ENCODE measurements around the gene EGR4. TPM values are rescaled to one million over a fixed set of nuclear protein-coding genes. Genes with fewer than 3 reads are reported as not detected.

Gene EGR4
- total and polyA plus RNA-seq, 2 donors (not counting 1 experiment from before 2014, with no cell fraction given): 0.30 to 2.7 TPM

- H3K27ac Mint-ChIP-seq: peak overlapping the region; percentile 90
These were observed 10.3 kb downstream of the EGR4 start for GRCh38 chr2:73282924-73283544.

GRCh38 chr2:73281244-73281643 lies 12.1 kb downstream of the EGR4 start:
- Histone ChIP-seq H3K4me1 (ENCODE audit: control insufficient read depth in 2 of 2, insufficient read depth in 2 of 2, low read length in 2 of 2) (peaks cover 21 to 31% of the 10 kb centered on the region in 2 donors), H3K4me2 (replicated peaks; ENCODE audit: low read depth, low read length, poor library complexity, severe bottlenecking) (no peak overlapping the region), H2AFZ (ENCODE audit: insufficient read depth, low read depth, low read length, poor library complexity, severe bottlenecking) (no peak overlapping the region), H3K27me3 (replicated peaks in 1 of 4; ENCODE audit: control extremely low read depth in 1 of 4, control insufficient read depth in 3 of 4, insufficient read depth in 4 of 4, low read length in 3 of 4) (no peaks in the 10 kb centered on the region), H3K9me3 (ENCODE audit: control extremely low read depth in 1 of 3, control insufficient read depth in 2 of 3, insufficient read depth in 1 of 3, low read length in 2 of 3) (no peaks in the 10 kb centered on the region), H3K79me2 (ENCODE audit: control insufficient read depth, insufficient read depth, low read length) (peaks cover 22% of the 10 kb centered on the region), H3K4me3 (ENCODE audit: control extremely low read depth in 1 of 5, extremely low read depth in 1 of 5, insufficient read depth in 1 of 5, low read depth in 2 of 5, low read length in 4 of 5) (no peak overlapping the region), H3K9ac (ENCODE audit: low read length) (no peak overlapping the region), H3K27ac (ENCODE audit: low read length in 2 of 2) (no peak overlapping the region), H3K36me3 (replicated peaks in 1 of 2; ENCODE audit: control extremely low read depth in 1 of 2, control insufficient read depth in 1 of 2, extremely low read depth in 1 of 2, insufficient read depth in 2 of 2, low read length in 1 of 2) (peaks cover 5 to 10% of the 10 kb centered on the region in 2 experiments), H4K20me1 (ENCODE audit: control insufficient read depth, insufficient read depth, low read length, poor library complexity, severe bottlenecking) (no peaks in the 10 kb centered on the region)
- H3K27me3 Mint-ChIP-seq: no peaks in the 10 kb centered on the region
- ChIA-PET CTCF (no interaction called here), POLR2A (no interaction called here)
- H3K4me3 Mint-ChIP-seq: no peak overlapping the region
- H3K4me1 Mint-ChIP-seq: peaks cover 25% of the 10 kb centered on the region
- TF ChIP-seq EZH2 (IDR thresholded peaks at IDR 0.05; ENCODE audit: borderline replicate concordance, insufficient read depth, low read depth, low read length, poor library complexity, severe bottlenecking) (no peak), CTCF (IDR thresholded peaks at IDR 0.05) (no peak)
- no peak overlapping the region for H3K27ac Mint-ChIP-seq
- ATAC-seq (ENCODE audit: low read depth) (no peak), DNase-seq (no peak)
- H3K9me3 Mint-ChIP-seq (ENCODE audit: insufficient read depth): no peaks in the 10 kb centered on the region
- intact Hi-C loops (cut with micrococcal nuclease): no loop called here

More at GRCh38 chr2:73282924-73283544, 10.3 kb downstream of the EGR4 start:
- H3K27ac ChIP-seq (ENCODE audit: low read length in 2 of 2): no peak overlapping the region
- H3K9me3 Mint-ChIP-seq (ENCODE audit: insufficient read depth): no peaks in the 10 kb centered on the region
- ChIA-PET CTCF (no interaction called here), POLR2A (no interaction called here)
- H3K79me2 ChIP-seq (ENCODE audit: control insufficient read depth, insufficient read depth, low read length): peaks cover 17% of the 10 kb centered on the region
- H4K20me1 ChIP-seq (ENCODE audit: control insufficient read depth, insufficient read depth, low read length, poor library complexity, severe bottlenecking): no peaks in the 10 kb centered on the region
- H3K9me3 ChIP-seq (ENCODE audit: control extremely low read depth in 1 of 3, control insufficient read depth in 2 of 3, insufficient read depth in 1 of 3, low read length in 2 of 3): no peaks in the 10 kb centered on the region
- no peaks in the 10 kb centered on the region for H3K27me3 Mint-ChIP-seq
- no peaks in the 10 kb centered on the region for H3K27me3 ChIP-seq (replicated peaks in 1 of 4; ENCODE audit: control extremely low read depth in 1 of 4, control insufficient read depth in 3 of 4, insufficient read depth in 4 of 4, low read length in 3 of 4)
- TF ChIP-seq EZH2 (IDR thresholded peaks at IDR 0.05; ENCODE audit: borderline replicate concordance, insufficient read depth, low read depth, low read length, poor library complexity, severe bottlenecking) (no peak), CTCF (IDR thresholded peaks at IDR 0.05) (no peak)
- peaks cover 0 to 2% of the 10 kb centered on the region in 2 experiments for H3K36me3 ChIP-seq (replicated peaks in 1 of 2; ENCODE audit: control extremely low read depth in 1 of 2, control insufficient read depth in 1 of 2, extremely low read depth in 1 of 2, insufficient read depth in 2 of 2, low read length in 1 of 2)
- peaks cover 32% of the 10 kb centered on the region for H3K4me1 Mint-ChIP-seq
- peak overlapping the region; percentile 93 for H3K4me3 Mint-ChIP-seq
- H2AFZ ChIP-seq (ENCODE audit: insufficient read depth, low read depth, low read length, poor library complexity, severe bottlenecking): peak overlapping the region; percentile 88
- peak overlapping the region; percentile 86 for H3K4me2 ChIP-seq (replicated peaks; ENCODE audit: low read depth, low read length, poor library complexity, severe bottlenecking)
- intact Hi-C loops (cut with micrococcal nuclease): no loop called here
- peak overlapping the region; percentile 80 for H3K9ac ChIP-seq (ENCODE audit: low read length)
- 82% methylated on average over 3 of the region's 5 CpGs for WGBS (ENCODE audit: insufficient coverage)
- DNase-seq (no peak), ATAC-seq (ENCODE audit: low read depth) (no peak)
- peaks cover 21 to 34% of the 10 kb centered on the region in 2 donors for H3K4me1 ChIP-seq (ENCODE audit: control insufficient read depth in 2 of 2, insufficient read depth in 2 of 2, low read length in 2 of 2)
- peak overlapping the region in 2 of 5 experiments; percentile 71 to 80 for H3K4me3 ChIP-seq (ENCODE audit: control extremely low read depth in 1 of 5, extremely low read depth in 1 of 5, insufficient read depth in 1 of 5, low read depth in 2 of 5, low read length in 4 of 5)

Data from B cell (primary cell).